GF-D8 (cell line): ENCODE measurements around the gene FILIP1L.
"Not testable (repeated sequence)": the region's sequence is repeated elsewhere in the genome, so short reads cannot be mapped to it uniquely, and the experiment has no call there.

Experiments
- DNase-seq: peaks from one replicate; lab custom pipeline; 2025; lab: John Stamatoyannopoulos, UW

FILIP1L gene

GRCh38 chr3:100073714-100074307 lies 40.5 kb downstream of the FILIP1L start:
- DNase-seq, result peak; percentile 92

- DNase-seq, result no peak
Measured at GRCh38 chr3:100073049-100073713, 41.1 kb downstream of the FILIP1L start.

DNA sequence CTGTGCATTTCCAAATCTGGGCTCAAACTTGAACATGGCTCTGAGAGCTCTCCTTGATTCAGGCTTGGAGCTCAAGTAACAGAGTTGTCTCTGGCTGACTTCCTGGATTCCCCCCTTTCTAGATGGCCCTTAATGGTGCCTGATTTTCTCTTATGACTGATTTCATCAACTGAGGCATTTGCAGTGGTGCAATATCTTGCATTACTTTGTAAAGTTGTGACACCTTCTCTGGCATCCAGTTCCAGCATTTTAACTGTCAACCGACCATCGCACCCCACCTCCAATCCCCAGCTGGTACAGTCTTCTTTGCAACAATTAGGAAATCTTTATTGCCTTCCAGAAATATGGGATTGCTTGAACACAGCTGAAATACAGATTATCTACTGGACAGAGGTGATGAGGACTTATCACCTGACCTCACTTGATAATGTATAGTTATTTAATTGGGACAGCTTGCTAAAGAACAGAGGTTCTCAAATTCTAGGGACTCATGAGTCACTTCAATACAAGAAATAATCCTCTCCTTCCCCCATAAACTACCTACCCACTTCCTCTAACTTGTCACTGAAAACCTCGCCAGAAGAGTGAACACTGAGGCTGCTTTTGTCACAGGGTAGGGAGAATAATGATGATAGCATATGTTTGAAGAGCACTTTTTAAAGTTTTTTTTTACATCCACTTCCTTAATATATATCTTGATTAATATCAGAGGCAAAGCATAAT lies 41.8 kb downstream of the FILIP1L start:
- DNase-seq, result peak; percentile 96

- DNase-seq, result peak; percentile 84
Measured at GRCh38 chr3:100069472-100069871, 44.8 kb downstream of the FILIP1L start.

DNA sequence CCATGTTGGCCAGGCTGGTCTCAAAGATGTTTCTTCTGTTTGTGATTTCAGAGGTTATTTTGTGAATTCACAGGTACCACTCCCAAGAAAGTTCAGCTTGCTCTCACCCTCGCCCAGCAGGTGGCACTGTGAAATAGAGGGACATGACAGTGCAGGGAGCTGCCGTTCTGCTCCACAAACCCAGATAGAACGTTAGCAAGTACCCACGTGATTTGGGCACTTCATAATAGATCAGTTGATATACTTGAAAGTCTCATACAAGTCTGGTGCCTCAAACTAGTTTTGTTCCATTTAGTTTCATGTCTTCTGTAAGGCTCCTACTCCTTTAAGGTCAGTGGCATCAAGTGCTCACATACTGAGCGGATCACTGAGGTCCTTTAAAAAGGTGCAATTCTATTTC lies 45.5 kb downstream of the FILIP1L start:
- peak; percentile 72 for DNase-seq

- DNase-seq, result no peak
Measured at GRCh38 chr3:100067589-100067988, 46.7 kb downstream of the FILIP1L start.

- DNase-seq, result peak; percentile 15
Measured at GRCh38 chr3:100063929-100064461, 50.3 kb downstream of the FILIP1L start.

GRCh38 chr3:100062665-100063064 lies 51.6 kb downstream of the FILIP1L start:
- DNase-seq, result no peak

DNA sequence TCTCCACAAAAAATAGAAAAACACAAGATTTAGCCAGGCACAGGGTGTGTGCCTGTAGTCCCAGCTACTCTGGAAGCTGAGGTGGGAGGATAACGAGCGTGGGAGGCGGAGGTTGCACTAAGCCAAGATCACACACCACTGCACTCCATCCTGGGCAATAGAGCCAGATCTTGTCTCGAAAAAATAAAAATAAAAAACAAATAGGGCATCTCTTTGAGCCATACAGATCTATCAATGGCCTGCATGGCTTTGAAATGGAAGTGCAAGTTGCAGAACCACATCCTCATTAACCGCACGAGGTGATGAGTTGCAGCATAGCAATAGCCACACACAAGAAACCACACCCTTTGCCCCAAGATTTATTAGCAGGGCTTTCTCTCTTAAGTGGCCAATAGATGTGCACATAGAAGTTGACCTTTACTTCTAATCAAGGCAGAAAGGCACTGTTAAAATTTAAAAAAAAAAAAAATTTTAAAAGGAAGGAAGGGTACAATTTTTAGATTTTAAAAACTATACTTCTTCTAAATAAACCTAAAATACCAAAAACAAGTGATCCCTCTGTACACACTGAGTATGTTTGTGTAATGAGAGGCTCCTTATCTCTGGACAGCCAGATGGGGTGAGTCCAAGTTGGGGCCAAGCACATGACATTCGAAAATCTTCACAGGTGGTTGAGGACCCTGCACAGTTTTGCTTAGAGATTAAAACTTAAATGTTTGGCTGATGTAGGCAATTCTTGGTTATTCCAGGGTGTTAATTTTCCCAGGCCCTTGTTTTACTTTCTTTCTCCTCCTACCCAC lies 53.4 kb downstream of the FILIP1L start:
- DNase-seq, result peak; percentile 41

- DNase-seq, result no peak
Measured at GRCh38 chr3:100059472-100059871, 54.8 kb downstream of the FILIP1L start.

DNA sequence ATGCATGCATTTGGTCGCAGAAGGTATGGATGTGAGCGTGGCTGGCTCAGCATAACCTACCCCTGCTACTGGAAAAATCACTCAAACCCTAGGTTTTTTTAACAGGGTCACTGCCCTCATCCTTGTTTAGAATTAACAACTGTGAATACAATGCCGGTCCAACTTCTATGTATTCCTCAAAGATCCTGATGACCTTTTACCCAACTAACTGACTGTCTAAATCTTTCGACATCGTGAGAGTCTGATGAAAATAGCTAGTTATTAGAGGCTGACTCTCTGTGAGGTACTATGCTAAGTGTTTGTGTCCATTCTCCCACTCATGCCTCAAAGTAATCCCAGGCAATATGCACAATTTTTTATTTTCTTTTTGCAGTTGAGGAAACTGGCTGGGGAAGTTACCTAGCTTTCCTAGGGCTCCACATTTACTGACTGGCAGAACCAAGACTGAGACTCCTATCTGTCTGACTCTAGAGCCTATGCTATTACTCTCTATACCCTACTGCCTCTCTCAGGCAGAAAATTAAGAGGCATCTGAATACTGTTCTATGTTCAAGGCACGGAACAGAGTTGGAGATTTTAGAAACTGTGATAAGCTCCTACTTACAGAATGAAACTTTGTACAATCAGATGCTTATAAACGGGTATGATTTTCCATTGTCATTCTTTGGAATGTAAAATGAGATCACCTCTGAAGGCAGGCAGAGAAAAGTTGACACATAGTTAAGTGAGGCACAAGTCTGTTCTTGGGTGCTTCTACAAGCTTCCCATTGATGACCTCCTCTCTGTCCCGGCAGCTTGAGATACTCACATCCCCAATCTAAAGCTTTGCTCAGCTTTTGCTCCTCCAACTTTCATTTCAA lies 56.4 kb downstream of the FILIP1L start:
- DNase-seq, result no peak

GRCh38 chr3:100053951-100054620 lies 60.2 kb downstream of the FILIP1L start:
- no peak for DNase-seq

DNA sequence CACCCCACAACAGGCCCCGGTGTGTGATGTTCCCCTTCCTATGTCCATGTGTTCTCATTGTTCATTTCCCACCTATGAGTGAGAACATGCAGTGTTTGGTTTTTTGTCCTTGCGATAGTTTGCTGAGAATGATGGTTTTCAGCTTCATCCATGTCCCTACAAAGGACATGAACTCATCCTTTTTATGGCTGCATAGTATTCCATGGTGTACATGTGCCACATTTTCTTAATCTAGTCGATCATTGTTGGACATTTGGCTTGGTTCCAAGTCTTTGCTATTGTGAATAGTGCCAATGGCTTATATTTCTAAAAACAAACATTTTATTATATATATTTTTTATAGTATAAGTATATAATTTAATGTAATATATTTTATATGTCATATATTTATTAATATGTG lies 62.8 kb downstream of the FILIP1L start:
- DNase-seq, result not testable (repeated sequence)

GRCh38 chr3:100048248-100048647 lies 66.1 kb downstream of the FILIP1L start:
- no peak for DNase-seq

DNA sequence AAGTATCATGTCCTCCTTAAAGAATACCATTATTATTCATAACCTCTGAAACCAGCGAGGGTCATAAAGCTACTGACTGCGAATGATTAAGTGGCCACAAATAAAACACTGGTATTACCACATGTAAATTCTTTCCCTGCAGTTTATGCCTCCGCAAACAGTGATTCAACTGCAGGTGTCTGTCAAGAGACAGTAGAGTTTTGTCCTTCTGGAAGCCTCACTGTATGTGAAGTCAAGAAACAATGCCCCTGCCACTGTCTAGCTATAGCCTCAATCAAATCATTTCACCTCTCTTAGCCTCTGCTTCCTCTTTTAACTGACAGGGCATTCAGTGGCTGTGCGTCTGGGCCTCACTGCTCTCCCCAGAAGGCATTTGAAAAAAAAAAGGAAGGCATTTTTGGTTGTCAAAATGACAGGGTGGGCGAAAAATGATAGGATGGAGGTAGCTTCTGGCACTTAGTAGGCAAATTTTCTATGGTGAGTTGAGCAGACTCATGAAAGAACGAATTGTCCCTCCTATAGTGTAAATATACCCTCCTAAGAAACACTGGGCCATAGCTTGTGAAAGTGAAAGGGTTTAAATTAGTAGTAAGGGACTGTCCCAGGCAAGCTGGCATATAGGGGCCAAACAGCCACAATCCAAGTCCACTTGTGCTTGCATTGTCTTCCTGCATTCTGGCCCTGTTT lies 66.7 kb downstream of the FILIP1L start:
- no peak for DNase-seq

GRCh38 chr3:100046986-100047385 lies 67.3 kb downstream of the FILIP1L start:
- no peak for DNase-seq

- no peak for DNase-seq
Measured at GRCh38 chr3:100045696-100046095, 68.6 kb downstream of the FILIP1L start.

DNA sequence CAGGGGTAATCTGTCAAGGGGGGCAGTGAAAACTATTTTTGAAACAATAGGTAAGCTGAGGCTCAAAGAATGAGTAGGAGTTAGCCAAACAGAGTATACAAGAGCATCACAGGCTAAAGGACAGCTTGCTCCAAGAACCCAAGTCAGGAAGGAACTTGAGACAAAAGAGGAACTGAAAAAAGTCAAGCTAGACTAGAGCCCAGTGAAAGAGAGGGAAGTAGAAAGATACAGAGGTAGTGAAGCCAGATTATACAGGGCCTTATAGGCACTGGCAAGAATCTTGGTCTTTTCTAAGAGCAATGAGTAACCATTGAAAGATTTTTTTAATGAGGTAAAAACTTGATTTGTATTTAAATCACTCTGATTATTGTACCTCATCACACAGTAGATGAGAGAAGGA lies 69.9 kb downstream of the FILIP1L start:
- DNase-seq, result peak; percentile 73

GRCh38 chr3:100043271-100043670 lies 71.0 kb downstream of the FILIP1L start:
- DNase-seq, result no peak
